ENCODE data around the gene DTX3.

Gene DTX3

DNA sequence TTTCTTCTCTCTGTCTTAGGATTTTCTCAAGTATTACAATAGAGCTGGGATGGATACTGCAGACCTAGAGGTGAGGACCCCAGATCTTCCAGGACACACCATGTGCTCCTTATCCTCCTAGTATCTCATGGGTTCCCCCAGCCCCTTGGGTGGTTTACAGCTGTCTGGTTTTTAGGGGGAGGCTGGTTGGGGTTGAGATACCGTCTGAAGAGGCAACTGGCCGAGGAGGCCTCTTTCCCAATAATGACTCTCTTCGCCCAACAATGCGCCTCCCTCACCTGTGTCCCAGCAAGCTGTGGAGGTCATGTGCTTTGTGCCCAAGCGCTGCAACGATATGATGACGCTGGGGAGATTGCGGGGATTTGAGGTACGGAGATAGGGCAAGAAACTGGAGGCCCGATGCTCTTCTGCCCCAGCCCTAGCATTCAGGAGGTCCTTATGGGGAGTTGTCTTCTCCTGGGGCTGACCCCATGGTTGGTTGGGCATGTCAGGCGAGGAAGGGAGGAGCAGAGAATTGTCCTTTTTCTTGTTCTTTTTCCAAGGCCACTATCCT lies 10.4 kb downstream of the DTX3 start:
- no peak for ATAC-seq
- TF ChIP-seq ZNF8 (CRISPR knock-in tag; IDR thresholded peaks at IDR 0.05) = no peak
- no peak for TF ChIP-seq ISL1 (CRISPR knock-in tag; IDR thresholded peaks at IDR 0.05)
- TF ChIP-seq BACH2 (CRISPR knock-in tag; IDR thresholded peaks at IDR 0.05; ENCODE audit: borderline replicate concordance) = no peak

DNA sequence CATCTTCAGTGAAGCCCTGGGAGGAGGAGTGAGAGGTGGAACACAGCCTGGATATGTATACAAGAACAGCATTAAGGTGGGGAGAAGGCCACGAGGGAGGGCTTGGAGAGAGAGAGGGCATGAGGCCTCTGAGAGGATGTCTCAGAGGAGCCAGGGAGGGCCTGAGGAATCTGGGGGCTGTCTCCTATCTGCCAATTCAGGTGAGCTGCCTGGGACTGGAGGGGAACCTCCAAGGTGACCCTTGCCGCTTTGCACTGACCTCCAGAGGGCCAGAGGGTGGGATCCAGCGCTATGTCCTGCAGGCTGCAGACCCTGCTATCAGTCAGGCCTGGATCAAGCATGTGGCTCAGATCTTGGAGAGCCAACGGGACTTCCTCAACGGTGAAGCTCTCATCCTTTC lies 11.0 kb downstream of the DTX3 start:
- no peak for TF ChIP-seq ZC3H10 (CRISPR knock-in tag; IDR thresholded peaks at IDR 0.05)
- no peak for TF ChIP-seq CSDC2 (CRISPR knock-in tag; IDR thresholded peaks at IDR 0.05)
- TF ChIP-seq TCF4 (CRISPR knock-in tag; IDR thresholded peaks at IDR 0.05; ENCODE audit: borderline replicate concordance) = no peak
- no peak for TF ChIP-seq ARNTL (CRISPR knock-in tag; IDR thresholded peaks at IDR 0.05; ENCODE audit: borderline replicate concordance, low read depth)
- no peak for TF ChIP-seq ZNF8 (CRISPR knock-in tag; IDR thresholded peaks at IDR 0.05)
- TF ChIP-seq, protein P1, sequence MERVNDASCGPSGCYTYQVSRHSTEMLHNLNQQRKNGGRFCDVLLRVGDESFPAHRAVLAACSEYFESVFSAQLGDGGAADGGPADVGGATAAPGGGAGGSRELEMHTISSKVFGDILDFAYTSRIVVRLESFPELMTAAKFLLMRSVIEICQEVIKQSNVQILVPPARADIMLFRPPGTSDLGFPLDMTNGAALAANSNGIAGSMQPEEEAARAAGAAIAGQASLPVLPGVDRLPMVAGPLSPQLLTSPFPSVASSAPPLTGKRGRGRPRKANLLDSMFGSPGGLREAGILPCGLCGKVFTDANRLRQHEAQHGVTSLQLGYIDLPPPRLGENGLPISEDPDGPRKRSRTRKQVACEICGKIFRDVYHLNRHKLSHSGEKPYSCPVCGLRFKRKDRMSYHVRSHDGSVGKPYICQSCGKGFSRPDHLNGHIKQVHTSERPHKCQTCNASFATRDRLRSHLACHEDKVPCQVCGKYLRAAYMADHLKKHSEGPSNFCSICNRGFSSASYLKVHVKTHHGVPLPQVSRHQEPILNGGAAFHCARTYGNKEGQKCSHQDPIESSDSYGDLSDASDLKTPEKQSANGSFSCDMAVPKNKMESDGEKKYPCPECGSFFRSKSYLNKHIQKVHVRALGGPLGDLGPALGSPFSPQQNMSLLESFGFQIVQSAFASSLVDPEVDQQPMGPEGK (CRISPR knock-in tag; IDR thresholded peaks at IDR 0.05; ENCODE audit: borderline replicate concordance) = no peak
- no peak for TF ChIP-seq RARB (CRISPR knock-in tag; IDR thresholded peaks at IDR 0.05)
- TF ChIP-seq ZFP30 (CRISPR knock-in tag; IDR thresholded peaks at IDR 0.05) = no peak
- TF ChIP-seq, protein P2, sequence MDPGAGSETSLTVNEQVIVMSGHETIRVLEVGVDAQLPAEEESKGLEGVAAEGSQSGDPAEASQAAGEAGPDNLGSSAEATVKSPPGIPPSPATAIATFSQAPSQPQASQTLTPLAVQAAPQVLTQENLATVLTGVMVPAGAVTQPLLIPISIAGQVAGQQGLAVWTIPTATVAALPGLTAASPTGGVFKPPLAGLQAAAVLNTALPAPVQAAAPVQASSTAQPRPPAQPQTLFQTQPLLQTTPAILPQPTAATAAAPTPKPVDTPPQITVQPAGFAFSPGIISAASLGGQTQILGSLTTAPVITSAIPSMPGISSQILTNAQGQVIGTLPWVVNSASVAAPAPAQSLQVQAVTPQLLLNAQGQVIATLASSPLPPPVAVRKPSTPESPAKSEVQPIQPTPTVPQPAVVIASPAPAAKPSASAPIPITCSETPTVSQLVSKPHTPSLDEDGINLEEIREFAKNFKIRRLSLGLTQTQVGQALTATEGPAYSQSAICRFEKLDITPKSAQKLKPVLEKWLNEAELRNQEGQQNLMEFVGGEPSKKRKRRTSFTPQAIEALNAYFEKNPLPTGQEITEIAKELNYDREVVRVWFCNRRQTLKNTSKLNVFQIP (CRISPR knock-in tag; IDR thresholded peaks at IDR 0.05; ENCODE audit: borderline replicate concordance, low read depth) = no peak
- TF ChIP-seq, protein P3, sequence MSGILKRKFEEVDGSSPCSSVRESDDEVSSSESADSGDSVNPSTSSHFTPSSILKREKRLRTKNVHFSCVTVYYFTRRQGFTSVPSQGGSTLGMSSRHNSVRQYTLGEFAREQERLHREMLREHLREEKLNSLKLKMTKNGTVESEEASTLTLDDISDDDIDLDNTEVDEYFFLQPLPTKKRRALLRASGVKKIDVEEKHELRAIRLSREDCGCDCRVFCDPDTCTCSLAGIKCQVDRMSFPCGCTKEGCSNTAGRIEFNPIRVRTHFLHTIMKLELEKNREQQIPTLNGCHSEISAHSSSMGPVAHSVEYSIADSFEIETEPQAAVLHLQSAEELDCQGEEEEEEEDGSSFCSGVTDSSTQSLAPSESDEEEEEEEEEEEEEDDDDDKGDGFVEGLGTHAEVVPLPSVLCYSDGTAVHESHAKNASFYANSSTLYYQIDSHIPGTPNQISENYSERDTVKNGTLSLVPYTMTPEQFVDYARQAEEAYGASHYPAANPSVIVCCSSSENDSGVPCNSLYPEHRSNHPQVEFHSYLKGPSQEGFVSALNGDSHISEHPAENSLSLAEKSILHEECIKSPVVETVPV (CRISPR knock-in tag; IDR thresholded peaks at IDR 0.05) = no peak
- TF ChIP-seq PPARA (CRISPR knock-in tag; IDR thresholded peaks at IDR 0.05; ENCODE audit: borderline replicate concordance) = no peak
- TF ChIP-seq OSR1 (CRISPR knock-in tag; IDR thresholded peaks at IDR 0.05) = no peak
- TF ChIP-seq SNAI2 (CRISPR knock-in tag; IDR thresholded peaks at IDR 0.05) = no peak
- TF ChIP-seq, protein P4, sequence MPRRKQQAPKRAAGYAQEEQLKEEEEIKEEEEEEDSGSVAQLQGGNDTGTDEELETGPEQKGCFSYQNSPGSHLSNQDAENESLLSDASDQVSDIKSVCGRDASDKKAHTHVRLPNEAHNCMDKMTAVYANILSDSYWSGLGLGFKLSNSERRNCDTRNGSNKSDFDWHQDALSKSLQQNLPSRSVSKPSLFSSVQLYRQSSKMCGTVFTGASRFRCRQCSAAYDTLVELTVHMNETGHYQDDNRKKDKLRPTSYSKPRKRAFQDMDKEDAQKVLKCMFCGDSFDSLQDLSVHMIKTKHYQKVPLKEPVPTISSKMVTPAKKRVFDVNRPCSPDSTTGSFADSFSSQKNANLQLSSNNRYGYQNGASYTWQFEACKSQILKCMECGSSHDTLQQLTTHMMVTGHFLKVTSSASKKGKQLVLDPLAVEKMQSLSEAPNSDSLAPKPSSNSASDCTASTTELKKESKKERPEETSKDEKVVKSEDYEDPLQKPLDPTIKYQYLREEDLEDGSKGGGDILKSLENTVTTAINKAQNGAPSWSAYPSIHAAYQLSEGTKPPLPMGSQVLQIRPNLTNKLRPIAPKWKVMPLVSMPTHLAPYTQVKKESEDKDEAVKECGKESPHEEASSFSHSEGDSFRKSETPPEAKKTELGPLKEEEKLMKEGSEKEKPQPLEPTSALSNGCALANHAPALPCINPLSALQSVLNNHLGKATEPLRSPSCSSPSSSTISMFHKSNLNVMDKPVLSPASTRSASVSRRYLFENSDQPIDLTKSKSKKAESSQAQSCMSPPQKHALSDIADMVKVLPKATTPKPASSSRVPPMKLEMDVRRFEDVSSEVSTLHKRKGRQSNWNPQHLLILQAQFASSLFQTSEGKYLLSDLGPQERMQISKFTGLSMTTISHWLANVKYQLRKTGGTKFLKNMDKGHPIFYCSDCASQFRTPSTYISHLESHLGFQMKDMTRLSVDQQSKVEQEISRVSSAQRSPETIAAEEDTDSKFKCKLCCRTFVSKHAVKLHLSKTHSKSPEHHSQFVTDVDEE (CRISPR knock-in tag; IDR thresholded peaks at IDR 0.05) = no peak
- no peak for TF ChIP-seq ESRRG (CRISPR knock-in tag; IDR thresholded peaks at IDR 0.05)
- ATAC-seq = no peak

DNA sequence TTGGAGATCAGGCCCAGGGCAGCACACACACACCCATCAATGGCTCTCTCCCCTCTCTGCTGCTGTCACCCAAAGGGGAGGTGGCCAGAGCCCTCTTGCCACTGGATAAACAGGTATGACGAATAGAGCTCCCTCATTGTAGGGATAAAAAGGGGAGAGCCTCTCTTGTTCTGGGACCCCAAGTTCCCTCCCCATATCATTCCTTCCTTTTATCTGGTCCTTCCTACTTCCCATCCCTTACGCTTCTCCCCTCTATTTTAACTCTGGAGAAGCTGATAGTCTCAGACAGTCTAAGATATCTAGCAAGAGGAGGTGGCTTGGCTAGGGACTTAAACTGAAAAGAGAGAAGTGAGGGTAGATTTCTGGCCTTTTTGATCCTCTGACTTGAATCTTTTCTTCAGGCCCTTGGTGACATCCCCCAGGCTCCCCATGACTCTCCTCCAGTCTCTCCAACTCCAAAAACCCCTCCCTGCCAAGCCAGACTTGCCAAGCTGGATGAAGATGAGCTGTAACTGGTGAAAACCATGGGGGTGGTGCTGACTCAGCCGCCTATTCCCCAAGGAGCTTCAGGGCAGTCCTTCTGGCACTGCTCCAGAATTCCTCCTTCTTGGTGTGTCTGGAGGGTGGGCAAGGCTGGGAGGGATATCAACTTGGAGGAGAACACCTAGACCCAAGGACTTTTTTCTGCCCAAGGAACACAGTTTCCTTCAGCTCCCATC lies 11.9 kb downstream of the DTX3 start:
- TF ChIP-seq ISL1 (CRISPR knock-in tag; IDR thresholded peaks at IDR 0.05) (no peak), RARB (CRISPR knock-in tag; IDR thresholded peaks at IDR 0.05) (no peak)
- ATAC-seq = no peak

DNA sequence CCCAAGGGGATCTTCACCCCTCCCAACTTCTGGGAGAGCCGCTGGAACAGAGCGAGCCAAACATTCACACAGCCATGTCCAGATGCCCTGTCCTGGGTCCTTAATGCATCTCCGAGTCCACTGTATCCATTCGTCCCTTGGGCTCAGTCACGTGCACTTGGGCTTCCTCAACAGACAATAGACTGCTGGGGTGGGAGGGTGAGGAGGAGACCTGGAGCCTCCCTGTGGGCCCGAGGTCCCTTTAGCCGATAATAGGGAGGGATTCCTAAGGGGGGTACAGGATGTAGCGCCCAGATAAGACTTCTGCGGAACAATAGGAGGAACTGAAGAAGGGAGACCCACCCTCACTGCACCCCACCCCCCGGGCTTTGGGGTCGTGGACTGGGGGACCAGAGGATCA lies 13.3 kb downstream of the DTX3 start:
- TF ChIP-seq, protein P1 (CRISPR knock-in tag; IDR thresholded peaks at IDR 0.05; ENCODE audit: borderline replicate concordance) = no peak
- TF ChIP-seq RARB (CRISPR knock-in tag; IDR thresholded peaks at IDR 0.05) = no peak
- TF ChIP-seq ZNF70 (CRISPR knock-in tag; IDR thresholded peaks at IDR 0.05) = no peak
- TF ChIP-seq ARNTL (CRISPR knock-in tag; IDR thresholded peaks at IDR 0.05; ENCODE audit: borderline replicate concordance, low read depth) = no peak
- TF ChIP-seq ZNF565 (CRISPR knock-in tag; conservative IDR thresholded peaks at IDR 0.05; ENCODE audit: low read depth) = no peak
- TF ChIP-seq, protein P2 (CRISPR knock-in tag; IDR thresholded peaks at IDR 0.05; ENCODE audit: borderline replicate concordance, low read depth) = no peak
- no peak for TF ChIP-seq TCF4 (CRISPR knock-in tag; IDR thresholded peaks at IDR 0.05; ENCODE audit: borderline replicate concordance)
- TF ChIP-seq, protein P4 (CRISPR knock-in tag; IDR thresholded peaks at IDR 0.05) = no peak
- TF ChIP-seq CSDC2 (CRISPR knock-in tag; IDR thresholded peaks at IDR 0.05) = no peak
- no peak for TF ChIP-seq SNAI2 (CRISPR knock-in tag; IDR thresholded peaks at IDR 0.05)
- no peak for TF ChIP-seq ESRRG (CRISPR knock-in tag; IDR thresholded peaks at IDR 0.05)
- no peak for ATAC-seq

All from SK-N-SH treated with all-trans-retinoic acid at 6 μM for 48 hours (cell line).